Activated T-helper 17 cell treated with anti-CD3 and anti-CD28 coated beads, Interleukin-2, amount 50 U/mL, for 72 hours (primary cell): ENCODE results near the gene CEACAM7. TPM values are rescaled to one million over a fixed set of nuclear protein-coding genes. Genes with fewer than 3 reads are reported as not detected.
"Not testable (repeated sequence)": the region's sequence is repeated elsewhere in the genome, so short reads cannot be mapped to it uniquely, and the experiment has no call there.

Source experiments
- ATAC-seq: fragments of 150-1000 bp; cut with Tn5 transposase; replicated peaks from 2 replicates; pipeline ENCODE4 v1.10.0; 2021; ENCODE audit warnings: mild to moderate bottlenecking, moderate library complexity
- H3K27ac Mint-ChIP-seq: one replicate; pipeline ENCODE4 v1.8.0; 2022; ENCODE audit warnings: mixed read lengths
- H3K27me3 Mint-ChIP-seq: one replicate; pipeline ENCODE4 v1.8.0; 2022; ENCODE audit warnings: mixed read lengths
- H3K36me3 Mint-ChIP-seq: one replicate; pipeline ENCODE4 v1.8.0; 2022; ENCODE audit warnings: low read depth, mild to moderate bottlenecking, mixed read lengths
- H3K4me1 Mint-ChIP-seq: one replicate; pipeline ENCODE4 v1.8.0; 2022; ENCODE audit warnings: mixed read lengths
- H3K4me3 Mint-ChIP-seq: one replicate; pipeline ENCODE4 v1.8.0; 2022; ENCODE audit warnings: mild to moderate bottlenecking, mixed read lengths
- H3K9me3 Mint-ChIP-seq: one replicate; pipeline ENCODE4 v1.8.0; 2022; ENCODE audit warnings: mixed read lengths
- total RNA-seq, 2 donors: library from RNA; stranded (reverse); gene quantifications; one replicate each; pipeline ENCODE4 v1.2.3, GENCODE V29; 2022

The CEACAM7 gene
- total RNA-seq, 2 donors from 2014 or later: not detected

DNA sequence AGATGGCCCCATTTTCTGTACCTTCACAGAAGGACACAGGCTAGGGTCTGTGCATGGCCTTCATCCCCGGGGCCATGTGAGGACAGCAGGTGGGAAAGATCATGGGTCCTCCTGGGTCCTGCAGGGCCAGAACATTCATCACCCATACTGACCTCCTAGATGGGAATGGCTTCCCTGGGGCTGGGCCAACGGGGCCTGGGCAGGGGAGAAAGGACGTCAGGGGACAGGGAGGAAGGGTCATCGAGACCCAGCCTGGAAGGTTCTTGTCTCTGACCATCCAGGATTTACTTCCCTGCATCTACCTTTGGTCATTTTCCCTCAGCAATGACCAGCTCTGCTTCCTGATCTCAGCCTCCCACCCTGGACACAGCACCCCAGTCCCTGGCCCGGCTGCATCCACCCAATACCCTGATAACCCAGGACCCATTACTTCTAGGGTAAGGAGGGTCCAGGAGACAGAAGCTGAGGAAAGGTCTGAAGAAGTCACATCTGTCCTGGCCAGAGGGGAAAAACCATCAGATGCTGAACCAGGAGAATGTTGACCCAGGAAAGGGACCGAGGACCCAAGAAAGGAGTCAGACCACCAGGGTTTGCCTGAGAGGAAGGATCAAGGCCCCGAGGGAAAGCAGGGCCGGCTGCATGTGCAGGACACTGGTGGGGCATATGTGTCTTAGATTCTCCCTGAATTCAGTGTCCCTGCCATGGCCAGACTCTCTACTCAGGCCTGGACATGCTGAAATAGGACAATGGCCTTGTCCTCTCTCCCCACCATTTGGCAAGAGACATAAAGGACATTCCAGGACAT, 7.0 kb upstream of the CEACAM7 start:
- peaks cover 6% of the 10 kb centered on the region for H3K4me1 Mint-ChIP-seq
- no peak for ATAC-seq
- no peak overlapping the region for H3K27ac Mint-ChIP-seq
- no peaks in the 10 kb centered on the region for H3K36me3 Mint-ChIP-seq
- peaks cover 40% of the 10 kb centered on the region for H3K27me3 Mint-ChIP-seq
- no peaks in the 10 kb centered on the region for H3K9me3 Mint-ChIP-seq
- no peak overlapping the region for H3K4me3 Mint-ChIP-seq

- Mint-ChIP-seq H3K27ac (no peak overlapping the region), H3K4me3 (no peak overlapping the region), H3K4me1 (peaks cover 6% of the 10 kb centered on the region), H3K27me3 (peaks cover 38% of the 10 kb centered on the region), H3K9me3 (no peaks in the 10 kb centered on the region), H3K36me3 (no peaks in the 10 kb centered on the region)
- no peak for ATAC-seq
Observed at GRCh38 chr19:41694196-41694595, 6.1 kb upstream of the CEACAM7 start.

DNA sequence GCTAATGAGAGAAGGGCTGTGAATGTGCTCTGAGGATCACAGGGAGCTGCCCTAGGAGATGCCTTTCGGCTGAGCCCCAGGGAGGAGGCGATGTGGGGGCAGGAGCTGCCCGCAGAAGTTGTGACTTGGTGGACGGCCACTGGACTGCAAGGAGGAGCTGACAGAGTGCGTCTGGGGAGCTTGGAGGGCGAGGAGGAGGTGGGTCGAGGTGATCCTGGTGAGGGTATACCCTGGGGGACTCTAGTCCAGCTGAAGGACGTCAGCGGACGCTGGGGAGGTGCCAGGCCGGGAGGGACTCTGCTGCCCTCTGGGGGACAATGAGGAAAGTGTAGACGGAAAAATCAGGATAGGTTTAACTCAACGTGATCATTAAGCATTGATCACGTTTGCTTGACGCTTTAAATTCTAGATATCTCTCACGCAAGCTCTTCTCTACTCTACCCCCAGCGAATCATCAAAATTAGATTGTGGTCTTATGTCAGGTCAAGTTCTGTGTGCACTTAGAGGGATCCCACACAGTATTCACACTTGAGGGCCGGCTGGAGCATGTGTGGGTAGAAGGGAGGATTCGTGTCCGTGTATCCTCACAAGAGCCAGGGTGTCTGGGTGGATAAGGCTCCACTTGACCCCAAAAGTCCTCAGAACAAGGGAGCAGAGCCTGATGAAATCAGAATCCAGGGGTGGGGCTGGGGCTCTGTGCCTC, 3.3 kb upstream of the CEACAM7 start:
- Mint-ChIP-seq H3K9me3 (no peaks in the 10 kb centered on the region), H3K4me3 (no peak overlapping the region), H3K27ac (no peak overlapping the region), H3K4me1 (peaks cover 6% of the 10 kb centered on the region), H3K36me3 (no peaks in the 10 kb centered on the region), H3K27me3 (peaks cover 35% of the 10 kb centered on the region)
- ATAC-seq: peak; percentile 48

DNA sequence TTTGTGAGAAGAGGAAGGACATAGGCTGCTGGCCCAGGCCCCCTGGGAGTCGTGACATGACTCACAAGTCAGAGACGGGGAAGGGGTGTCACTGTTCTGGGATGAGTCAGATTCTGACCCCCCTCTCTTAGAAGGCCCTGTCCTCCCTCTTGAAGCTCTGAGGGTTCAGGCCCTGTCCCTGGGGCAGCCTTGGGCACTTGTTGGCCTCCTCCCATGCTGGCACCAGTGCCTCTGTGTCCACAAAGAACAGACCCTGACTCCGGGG, 2.7 kb upstream of the CEACAM7 start:
- Mint-ChIP-seq H3K4me1 (peaks cover 6% of the 10 kb centered on the region), H3K9me3 (no peaks in the 10 kb centered on the region), H3K27me3 (peaks cover 31% of the 10 kb centered on the region), H3K4me3 (no peak overlapping the region), H3K36me3 (no peaks in the 10 kb centered on the region), H3K27ac (no peak overlapping the region)
- no peak for ATAC-seq

DNA sequence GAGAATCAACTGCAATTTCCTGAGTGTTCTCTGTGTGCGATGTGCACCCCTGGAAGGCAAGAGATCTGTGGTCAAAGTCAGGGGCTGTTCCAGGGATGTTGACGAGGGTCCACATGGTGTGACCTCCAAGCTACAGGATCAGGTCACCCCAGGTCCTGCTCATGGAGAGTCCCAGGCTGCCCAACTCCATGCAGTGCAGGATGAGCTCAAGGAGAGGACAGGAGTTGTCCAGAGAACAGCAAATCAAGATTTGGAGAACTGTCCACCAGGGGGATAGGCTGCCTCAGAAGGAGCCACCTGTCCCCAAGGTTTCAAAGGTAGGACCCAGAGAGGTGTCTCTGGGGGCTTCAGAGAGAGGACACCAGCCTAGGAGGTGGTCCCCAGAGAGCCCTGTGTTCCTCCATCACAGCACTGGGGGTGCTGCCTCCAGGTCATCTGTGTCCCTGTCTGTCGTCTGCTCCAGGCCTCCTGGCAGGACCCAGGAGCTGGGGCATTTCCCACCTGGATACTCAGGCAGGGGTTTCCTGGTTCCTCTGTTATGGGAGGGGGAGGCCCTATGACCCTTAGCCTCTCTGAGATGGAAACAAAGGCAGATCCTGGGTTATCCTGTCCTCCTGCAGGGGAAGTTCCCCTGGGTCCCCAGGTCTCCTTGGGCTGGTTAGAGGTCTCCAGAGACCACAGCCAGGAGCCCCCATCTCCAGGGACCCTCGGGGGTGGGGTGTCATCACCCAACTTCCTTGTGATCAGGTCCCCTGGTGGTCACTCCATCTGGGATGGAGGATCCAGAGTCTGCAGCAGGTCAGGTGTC, 2.1 kb upstream of the CEACAM7 start:
- no peak overlapping the region for H3K27ac Mint-ChIP-seq
- no peak overlapping the region for H3K4me3 Mint-ChIP-seq
- H3K27me3 Mint-ChIP-seq: peaks cover 31% of the 10 kb centered on the region
- H3K36me3 Mint-ChIP-seq: no peaks in the 10 kb centered on the region
- peaks cover 6% of the 10 kb centered on the region for H3K4me1 Mint-ChIP-seq
- no peak for ATAC-seq
- no peaks in the 10 kb centered on the region for H3K9me3 Mint-ChIP-seq

- H3K9me3 Mint-ChIP-seq: no peaks in the 10 kb centered on the region
- H3K27me3 Mint-ChIP-seq: peaks cover 31% of the 10 kb centered on the region
- peaks cover 6% of the 10 kb centered on the region for H3K4me1 Mint-ChIP-seq
- H3K4me3 Mint-ChIP-seq: no peak overlapping the region
- H3K36me3 Mint-ChIP-seq: no peaks in the 10 kb centered on the region
- ATAC-seq: no peak
- H3K27ac Mint-ChIP-seq: no peak overlapping the region
Observed at GRCh38 chr19:41688687-41689086, 617 bp upstream of the CEACAM7 start.

GRCh38 chr19:41687419-41687818, 651 bp downstream of the CEACAM7 start:
- H3K27me3 Mint-ChIP-seq: peaks cover 27% of the 10 kb centered on the region
- H3K27ac Mint-ChIP-seq: no peak overlapping the region
- no peaks in the 10 kb centered on the region for H3K9me3 Mint-ChIP-seq
- no peak overlapping the region for H3K4me3 Mint-ChIP-seq
- H3K36me3 Mint-ChIP-seq: no peaks in the 10 kb centered on the region
- ATAC-seq: no peak
- H3K4me1 Mint-ChIP-seq: peaks cover 6% of the 10 kb centered on the region

- no peak overlapping the region for H3K27ac Mint-ChIP-seq
- no peaks in the 10 kb centered on the region for H3K9me3 Mint-ChIP-seq
- no peak for ATAC-seq
- peaks cover 33% of the 10 kb centered on the region for H3K27me3 Mint-ChIP-seq
- H3K4me3 Mint-ChIP-seq: no peak overlapping the region
- H3K4me1 Mint-ChIP-seq: no peaks in the 10 kb centered on the region
- H3K36me3 Mint-ChIP-seq: no peaks in the 10 kb centered on the region
Observed at GRCh38 chr19:41682437-41682836, 5.6 kb downstream of the CEACAM7 start.

GRCh38 chr19:41671486-41671885, 16.6 kb downstream of the CEACAM7 start:
- peaks cover 52% of the 10 kb centered on the region for H3K27me3 Mint-ChIP-seq
- H3K27ac Mint-ChIP-seq: no peak overlapping the region
- H3K9me3 Mint-ChIP-seq: peaks cover 4% of the 10 kb centered on the region
- H3K4me3 Mint-ChIP-seq: no peak overlapping the region
- no peaks in the 10 kb centered on the region for H3K4me1 Mint-ChIP-seq
- H3K36me3 Mint-ChIP-seq: no peaks in the 10 kb centered on the region
- no peak for ATAC-seq

DNA sequence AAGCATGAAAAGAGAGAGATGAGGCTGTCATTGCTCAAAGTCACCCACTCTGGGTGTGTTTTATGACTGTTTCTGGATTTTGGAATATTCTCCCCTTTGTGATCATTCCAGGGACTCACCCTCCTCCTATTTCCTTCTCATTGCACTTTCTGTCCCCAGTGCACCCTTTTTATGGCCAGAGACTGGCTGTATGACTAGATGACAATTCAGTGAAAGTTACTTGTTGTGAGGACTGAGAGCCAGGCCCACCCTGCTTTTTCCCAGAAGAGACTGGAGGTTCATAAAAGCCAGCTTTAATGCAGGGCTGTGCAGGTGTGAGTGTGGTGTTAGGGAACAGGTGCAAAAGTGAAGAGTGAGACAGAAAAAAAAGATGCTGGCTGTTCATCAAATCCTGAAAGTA, 17.3 kb downstream of the CEACAM7 start:
- no peak for ATAC-seq
- no peak overlapping the region for H3K27ac Mint-ChIP-seq
- no peak overlapping the region for H3K4me3 Mint-ChIP-seq
- peaks cover 51% of the 10 kb centered on the region for H3K27me3 Mint-ChIP-seq
- no peaks in the 10 kb centered on the region for H3K36me3 Mint-ChIP-seq
- H3K9me3 Mint-ChIP-seq: peaks cover 4% of the 10 kb centered on the region
- H3K4me1 Mint-ChIP-seq: no peaks in the 10 kb centered on the region

DNA sequence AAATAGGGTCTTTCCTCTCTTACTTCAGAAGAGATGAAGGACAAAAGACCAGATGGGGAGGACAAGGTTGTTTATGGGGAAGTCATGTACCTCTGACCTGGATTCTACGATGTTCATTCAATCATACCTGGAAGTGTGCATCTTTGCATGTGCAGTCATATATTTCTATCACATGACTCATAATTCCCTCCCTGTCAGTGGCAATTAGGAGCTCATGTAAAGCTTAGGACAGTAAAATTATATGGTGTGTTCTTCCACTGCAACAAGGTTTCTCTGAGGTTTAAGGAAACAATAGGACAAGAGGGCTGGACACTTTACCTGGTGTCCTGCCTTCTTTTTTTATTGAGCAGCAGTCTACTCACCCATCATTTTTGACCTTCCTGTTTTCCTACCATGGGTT, 19.8 kb downstream of the CEACAM7 start:
- Mint-ChIP-seq H3K27ac (no peak overlapping the region), H3K36me3 (no peaks in the 10 kb centered on the region), H3K4me1 (no peaks in the 10 kb centered on the region), H3K9me3 (peaks cover 10% of the 10 kb centered on the region), H3K27me3 (peaks cover 44% of the 10 kb centered on the region), H3K4me3 (no peak overlapping the region)
- ATAC-seq: no peak

- Mint-ChIP-seq H3K4me1 (no peaks in the 10 kb centered on the region), H3K27me3 (peaks cover 30% of the 10 kb centered on the region), H3K9me3 (peaks cover 14% of the 10 kb centered on the region), H3K27ac (no peak overlapping the region), H3K36me3 (no peaks in the 10 kb centered on the region), H3K4me3 (no peak overlapping the region)
- ATAC-seq: no peak
Observed at GRCh38 chr19:41666075-41666474, 22.0 kb downstream of the CEACAM7 start.

GRCh38 chr19:41657157-41657556, 30.9 kb downstream of the CEACAM7 start:
- Mint-ChIP-seq H3K4me1 (peaks cover 6% of the 10 kb centered on the region), H3K27me3 (peaks cover 9% of the 10 kb centered on the region), H3K27ac (peak overlapping the region; percentile 53), H3K9me3 (peaks cover 13% of the 10 kb centered on the region), H3K36me3 (no peaks in the 10 kb centered on the region), H3K4me3 (peak overlapping the region; percentile 26)
- peak; percentile 37 for ATAC-seq

GRCh38 chr19:41656756-41657155, 31.3 kb downstream of the CEACAM7 start:
- peak; percentile 84 for ATAC-seq

DNA sequence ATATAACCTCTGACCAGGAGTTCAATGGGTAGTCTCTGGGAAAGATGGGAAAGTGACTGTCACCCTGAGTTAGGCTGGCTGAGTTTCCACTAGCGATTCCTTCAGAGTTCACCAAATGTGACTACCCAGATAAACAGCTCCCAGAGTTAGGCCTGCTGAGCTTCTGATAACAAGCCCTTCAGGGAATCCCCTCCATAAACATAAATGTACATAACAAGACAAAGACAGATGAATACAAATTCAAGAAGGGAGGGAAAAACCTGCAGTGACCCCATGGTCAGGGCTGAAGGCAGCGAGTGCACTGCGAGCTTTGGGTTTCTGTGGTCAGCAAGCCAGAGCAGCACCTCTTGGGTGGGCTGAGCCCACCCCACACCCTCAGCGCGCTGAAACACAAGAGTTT, 35.8 kb downstream of the CEACAM7 start:
- Mint-ChIP-seq H3K9me3 (peaks cover 9% of the 10 kb centered on the region), H3K4me1 (no peaks in the 10 kb centered on the region), H3K4me3 (no peak overlapping the region), H3K27me3 (peaks cover 14% of the 10 kb centered on the region), H3K36me3 (no peaks in the 10 kb centered on the region), H3K27ac (no peak overlapping the region)
- no peak for ATAC-seq

More at GRCh38 chr19:41656756-41657155, 31.3 kb downstream of the CEACAM7 start:
- Mint-ChIP-seq H3K9me3 (peaks cover 11% of the 10 kb centered on the region), H3K4me3 (peak overlapping the region; percentile 26), H3K27ac (peak overlapping the region; percentile 53)
- H3K36me3 Mint-ChIP-seq, H3K27me3 Mint-ChIP-seq, H3K4me1 Mint-ChIP-seq: not testable (repeated sequence)
